H1 (cell line): ENCODE data around the gene DCAF7.

Source experiments
- CEBPB ChIP-seq: IDR thresholded peaks from 2 replicates; pipeline ENCODE4 v1.6.1; 2012; ENCODE audit warnings: low read depth, low read length
- CREB1 ChIP-seq: IDR thresholded peaks from 2 replicates; pipeline ENCODE4 v1.6.1; 2012; ENCODE audit warnings: inconsistent platforms
- CTCF ChIP-seq, 3 experiments: IDR thresholded peaks; 1 replicate in 2 of 3; 2 replicates in 1 of 3; pipeline versions ENCODE4 v1.5.1 to v1.6.1; 2011; ENCODE audit warnings: low read length in 3 of 3, mild to moderate bottlenecking in 3 of 3, inconsistent platforms in 2 of 3, low read depth in 1 of 3, moderate library complexity in 1 of 3; ENCODE audit not compliant: insufficient read depth in 1 of 3; ENCODE audit errors: control extremely low read depth in 1 of 3
- EGR1 ChIP-seq: IDR thresholded peaks from 2 replicates; pipeline ENCODE4 v1.6.1; 2011; ENCODE audit warnings: low read depth, low read length, borderline replicate concordance
- EZH2 ChIP-seq: fragments of 200-600 bp; sonication (generic); IDR thresholded peaks from 2 replicates; pipeline ENCODE4 v1.7.1; 2012; ENCODE audit warnings: low read depth, mild to moderate bottlenecking, moderate library complexity, low read length, inconsistent platforms; ENCODE audit not compliant: severe bottlenecking
- KDM1A ChIP-seq: fragments of 200-600, 300-600 bp; sonication (generic); IDR thresholded peaks from 2 replicates; pipeline ENCODE4 v1.7.1; 2016; ENCODE audit warnings: mild to moderate bottlenecking, low read length, borderline replicate concordance
- POLR2AphosphoS5 ChIP-seq: IDR thresholded peaks from 2 replicates; pipeline ENCODE4 v1.6.1; 2011; ENCODE audit warnings: low read depth, low read length
- SIN3A ChIP-seq, 2 experiments: IDR thresholded peaks in 1 of 2; conservative IDR thresholded peaks in 1 of 2; 2 replicates each; pipeline ENCODE4 v1.6.1; 2011 to 2012; ENCODE audit warnings: low read length in 2 of 2, improper control_type of control experiment in 1 of 2, low read depth in 1 of 2, mild to moderate bottlenecking in 1 of 2
- TAF1 ChIP-seq: IDR thresholded peaks from 2 replicates; pipeline ENCODE4 v1.6.1; 2011; ENCODE audit warnings: mild to moderate bottlenecking, low read depth, low read length
- TBP ChIP-seq: IDR thresholded peaks from 2 replicates; pipeline ENCODE4 v1.6.1; 2011; ENCODE audit warnings: low read depth, low read length, improper control_type of control experiment
- TCF12 ChIP-seq: IDR thresholded peaks from 2 replicates; pipeline ENCODE4 v1.6.1; 2011; ENCODE audit warnings: low read depth, mild to moderate bottlenecking, low read length
- TEAD4 ChIP-seq: IDR thresholded peaks from 2 replicates; pipeline ENCODE4 v1.6.1; 2012; ENCODE audit warnings: low read depth, low read length, inconsistent platforms, mixed read lengths
- USF2 ChIP-seq: IDR thresholded peaks from 2 replicates; pipeline ENCODE4 v1.6.1; 2011; ENCODE audit warnings: low read length, improper control_type of control experiment
- YY1 ChIP-seq: IDR thresholded peaks from 2 replicates; pipeline ENCODE4 v1.6.1; 2011; ENCODE audit warnings: low read depth, mild to moderate bottlenecking, low read length

GRCh38 chr17:63512896-63513644 lies 37.2 kb upstream of the DCAF7 start:
- TF ChIP-seq USF2 (no peak), EZH2 (no peak), CTCF (IDR thresholded peaks at IDR 0.05; ENCODE audit: control extremely low read depth in 1 of 3, insufficient read depth in 1 of 3, low read depth in 1 of 3, low read length in 3 of 3) (no peak), TBP (no peak), CREB1 (no peak), TAF1 (no peak), YY1 (no peak), CEBPB (no peak), POLR2AphosphoS5 (no peak), TEAD4 (no peak), KDM1A (no peak), TCF12 (no peak), EGR1 (no peak), SIN3A (conservative IDR thresholded peaks at IDR 0.05 in 1 of 2, IDR thresholded peaks at IDR 0.05 in 1 of 2; ENCODE audit: low read depth in 1 of 2, low read length in 2 of 2) (no peak)
